NCI-H2107 (cell line): ENCODE data around the gene DNMT3L.

Source experiments
- DNase-seq: peaks from one replicate; lab custom pipeline; 2025; lab: John Stamatoyannopoulos, UW

Gene DNMT3L

GRCh38 chr21:44279354-44280260 lies 17.9 kb upstream of the DNMT3L start:
- no peak for DNase-seq

GRCh38 chr21:44275041-44275440 lies 13.3 kb upstream of the DNMT3L start:
- DNase-seq = no peak

DNA sequence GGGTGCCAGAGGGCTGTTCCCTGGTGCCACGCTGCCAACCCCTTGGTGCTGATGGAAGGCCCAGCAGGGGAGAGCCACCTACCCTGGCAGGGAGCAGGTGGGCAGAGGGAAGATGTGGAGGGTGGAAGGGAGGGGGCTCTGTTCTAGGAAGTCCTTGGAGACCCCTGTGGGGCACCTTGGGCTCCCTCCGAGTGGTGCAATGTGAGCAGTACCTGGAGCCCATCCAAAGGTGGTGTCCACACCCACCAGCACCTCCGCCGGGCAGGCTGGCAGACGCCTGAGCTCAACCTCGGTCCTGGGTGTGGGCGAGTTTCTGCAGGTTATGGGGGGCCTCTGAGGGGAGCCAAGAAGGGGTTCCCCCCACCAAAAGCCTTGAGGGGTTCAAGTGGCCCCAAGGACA lies 11.3 kb upstream of the DNMT3L start:
- no peak for DNase-seq

DNA sequence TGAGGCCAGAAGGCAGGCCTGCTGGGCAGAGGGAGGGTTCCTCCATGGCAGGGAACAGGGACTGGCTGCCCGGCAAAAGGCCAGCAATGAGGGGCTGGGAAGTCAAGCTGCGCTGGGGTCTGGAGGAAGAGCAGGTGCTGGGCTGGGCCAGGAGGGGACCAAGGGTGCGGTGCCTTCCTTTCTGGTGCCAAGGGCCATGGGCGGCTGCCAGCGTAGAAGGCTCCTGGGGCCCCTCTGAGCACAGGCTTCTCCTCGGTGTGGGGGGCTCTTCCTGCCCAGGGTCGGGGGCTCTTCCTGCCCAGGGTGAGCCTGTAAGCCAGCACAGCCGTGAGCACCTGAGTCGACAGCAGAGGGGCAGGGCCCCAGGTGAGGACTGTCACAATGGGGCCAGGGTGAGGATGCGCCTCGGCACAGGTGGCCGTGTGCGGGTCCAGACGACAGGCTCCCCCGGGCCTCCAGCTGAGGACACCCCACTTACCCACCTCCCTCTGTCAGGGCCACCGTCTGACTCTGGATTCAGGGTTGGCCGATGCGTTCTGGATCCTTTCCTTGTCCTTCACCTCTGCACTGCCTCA lies 10.7 kb upstream of the DNMT3L start:
- no peak for DNase-seq

DNA sequence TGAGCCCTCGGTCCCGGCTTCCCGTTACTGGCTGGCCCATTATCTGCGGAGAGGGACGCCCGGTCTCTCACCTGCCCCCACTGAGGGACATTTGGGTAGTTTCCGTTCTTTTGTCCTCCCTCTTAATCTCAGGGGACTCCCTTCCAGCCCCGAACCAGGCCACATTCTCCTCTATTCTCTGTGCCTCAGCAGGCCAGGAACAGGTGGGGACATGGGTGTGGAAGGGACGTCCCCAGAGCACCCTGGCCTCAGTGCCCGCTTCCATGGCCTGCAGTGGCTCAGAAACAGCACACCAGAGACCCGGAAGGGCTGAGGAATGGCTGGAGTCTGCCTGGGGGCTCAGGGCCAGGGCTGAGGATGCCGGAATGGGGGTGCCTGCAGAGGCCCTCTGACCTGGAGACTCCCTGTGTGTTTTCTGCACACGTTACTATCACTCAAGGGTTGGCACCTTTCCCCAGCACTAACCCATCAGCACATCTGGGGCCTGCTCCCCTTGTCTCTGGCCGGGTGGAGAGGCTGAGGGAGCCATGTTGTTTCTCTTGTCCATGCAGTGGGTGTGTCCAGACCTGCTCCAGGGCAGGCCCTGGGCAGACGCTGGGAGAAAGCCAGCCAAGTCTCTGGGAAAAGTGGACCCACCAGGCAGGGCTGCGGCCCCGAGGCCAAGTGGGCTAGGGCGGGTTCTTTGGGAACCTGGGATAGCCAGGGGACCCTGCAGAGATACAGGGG lies 10.0 kb upstream of the DNMT3L start:
- no peak for DNase-seq

- DNase-seq = no peak
These were observed 7.4 kb upstream of the DNMT3L start for GRCh38 chr21:44269090-44269489.

GRCh38 chr21:44267655-44268142 lies 6.0 kb upstream of the DNMT3L start:
- no peak for DNase-seq

- no peak for DNase-seq
These were observed 4.1 kb upstream of the DNMT3L start for GRCh38 chr21:44265734-44266270.

DNA sequence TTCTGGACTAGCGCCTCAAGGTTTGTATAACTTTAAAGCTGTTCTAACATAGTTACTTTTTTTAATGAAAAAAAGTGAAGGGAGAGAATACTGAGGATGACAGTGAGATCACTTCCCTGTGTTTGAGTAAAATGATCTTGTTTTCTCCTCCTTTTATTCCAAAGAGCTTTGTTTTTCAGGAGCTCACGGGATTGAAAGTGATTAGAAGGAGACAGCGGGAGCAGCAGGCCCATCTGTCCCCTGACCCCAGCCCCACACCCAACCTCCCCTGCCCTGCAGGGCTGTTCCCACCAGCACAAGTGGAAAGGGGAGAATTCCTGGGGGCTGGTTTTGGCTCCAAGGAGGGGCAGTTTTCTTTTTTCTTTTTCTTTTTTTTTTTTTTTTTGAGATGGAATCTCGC lies 2.1 kb upstream of the DNMT3L start:
- DNase-seq = no peak

- DNase-seq = no peak
These were observed 1.6 kb upstream of the DNMT3L start for GRCh38 chr21:44263221-44263760.

DNA sequence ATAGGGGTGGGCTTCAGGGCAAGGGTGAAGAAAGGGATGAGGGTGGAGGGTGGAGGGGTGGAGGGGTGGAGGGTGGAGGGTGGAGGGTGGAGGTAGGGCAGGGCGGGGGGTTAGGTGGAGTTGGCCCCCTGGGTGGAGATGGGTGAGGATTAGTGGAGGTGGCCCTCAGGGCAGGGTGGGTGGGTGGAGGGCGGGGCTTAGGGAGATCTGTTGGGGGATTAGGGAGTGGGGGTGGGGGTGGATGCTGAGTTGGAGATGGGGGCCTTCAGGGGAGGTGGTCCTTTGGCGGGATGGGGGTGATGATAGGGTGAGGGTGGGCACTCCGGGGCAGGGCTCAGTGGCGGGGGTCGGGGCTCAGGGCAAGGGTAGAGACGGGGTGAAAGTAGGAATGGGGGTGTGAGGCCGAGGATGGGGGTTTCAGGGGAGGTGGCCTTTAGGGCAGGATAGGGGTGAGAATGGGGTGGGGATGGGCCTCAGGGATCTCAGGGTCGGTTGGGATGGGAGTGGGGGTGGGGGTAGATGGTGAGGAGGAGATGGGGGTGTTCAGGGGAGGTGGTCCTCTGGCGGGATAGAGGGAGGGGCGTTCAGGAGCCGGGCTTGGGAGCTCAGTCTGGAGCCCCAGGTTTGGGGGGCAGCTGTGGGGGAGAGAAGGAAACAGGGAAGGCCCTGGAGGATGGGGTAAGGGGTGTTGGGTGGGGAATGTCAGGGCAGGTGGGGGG lies 800 bp upstream of the DNMT3L start:
- DNase-seq = no peak

DNA sequence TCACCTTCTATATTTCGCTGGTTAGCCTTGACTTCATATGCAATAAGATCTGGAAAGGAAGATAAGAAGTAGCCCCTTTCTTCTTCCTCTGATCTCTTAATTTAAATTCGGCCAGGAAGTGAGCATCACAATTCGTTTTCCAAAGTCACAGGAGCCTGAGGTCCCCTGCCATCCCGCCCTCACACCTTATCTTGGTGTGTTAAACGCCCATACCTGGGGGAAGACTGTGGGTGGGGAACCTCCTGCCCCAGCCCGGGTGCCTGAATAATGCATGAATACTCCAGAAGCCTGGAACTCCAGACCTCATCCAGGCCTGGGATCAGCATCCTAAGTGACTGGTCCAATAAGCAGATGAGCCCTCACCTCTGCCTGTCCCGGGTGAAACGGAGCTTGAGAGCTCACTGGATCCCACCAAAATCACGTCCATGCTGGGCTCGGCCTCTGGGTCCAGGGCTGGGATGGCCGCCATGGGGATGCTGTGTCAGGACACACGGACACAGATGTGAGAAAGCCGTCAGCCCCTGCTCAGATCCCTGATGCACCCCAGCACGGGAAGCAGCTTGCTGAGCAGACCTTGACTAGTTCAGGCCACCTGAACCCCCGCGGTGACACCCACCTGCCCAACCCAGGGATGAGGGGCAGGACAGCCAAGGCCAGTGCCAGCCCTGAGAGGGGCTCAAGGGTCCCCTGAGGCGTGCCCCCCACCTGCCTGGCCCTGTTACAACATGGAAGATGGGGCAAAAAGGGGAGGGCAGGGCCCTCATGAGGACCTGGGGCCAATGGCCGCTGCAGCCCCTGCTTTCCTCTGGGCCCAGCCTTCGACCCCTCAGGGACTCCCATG lies 686 bp downstream of the DNMT3L start:
- DNase-seq = no peak

DNA sequence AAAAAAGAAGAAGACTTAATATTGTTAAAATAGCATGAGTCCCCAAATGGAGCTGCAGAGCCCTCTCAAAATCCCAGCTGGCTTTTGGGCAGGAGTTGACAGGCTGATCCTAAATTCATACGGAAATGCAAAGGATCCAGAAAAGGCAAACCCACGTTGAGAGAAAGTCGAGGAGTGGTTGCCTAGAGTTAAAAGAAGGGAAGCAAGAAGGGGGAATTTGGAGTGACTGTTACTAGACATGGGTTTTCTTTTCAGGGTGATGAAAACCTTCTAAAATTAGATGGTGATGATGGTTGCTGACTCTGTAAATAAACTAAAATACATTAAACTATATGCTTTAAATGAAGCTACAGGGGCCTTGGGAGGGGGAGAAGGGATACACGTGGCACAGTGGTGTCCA lies 1.6 kb downstream of the DNMT3L start:
- no peak for DNase-seq

- DNase-seq = no peak
These were observed 2.5 kb downstream of the DNMT3L start for GRCh38 chr21:44259082-44259705.

DNA sequence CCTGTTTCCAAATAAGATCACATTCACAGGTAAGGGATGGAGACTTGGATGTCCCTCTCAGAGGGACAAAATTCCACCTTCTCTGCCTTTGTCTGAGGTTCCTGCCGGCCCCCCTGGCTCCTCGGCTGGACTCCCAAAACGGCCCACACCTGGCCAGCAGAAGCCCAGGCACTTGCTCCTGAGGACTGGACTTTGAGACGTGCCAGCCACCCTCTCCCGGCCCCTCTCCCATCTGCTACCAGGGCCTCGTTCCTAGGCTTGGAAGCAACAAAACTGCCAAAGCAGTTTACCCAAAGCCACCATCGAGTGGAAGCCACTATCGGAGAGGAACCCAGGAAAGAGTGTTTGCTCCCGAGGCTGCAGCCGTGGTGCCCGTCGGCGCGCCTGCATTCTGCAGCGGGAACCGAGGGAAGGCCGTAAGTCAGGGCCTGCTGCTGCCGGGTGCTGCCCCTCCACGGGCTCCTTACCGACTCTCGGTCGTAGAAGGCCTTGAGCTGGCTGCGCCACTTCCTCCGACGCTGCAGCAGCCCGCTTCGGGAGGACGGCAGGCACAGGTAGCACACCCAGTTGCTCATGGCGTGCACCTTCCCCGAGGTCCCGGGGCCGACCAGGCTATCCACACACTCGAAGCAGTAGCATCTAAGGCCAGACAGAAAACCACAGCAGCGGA lies 3.5 kb downstream of the DNMT3L start:
- DNase-seq = no peak

- DNase-seq = no peak
These were observed 6.2 kb downstream of the DNMT3L start for GRCh38 chr21:44255511-44255981.

- DNase-seq = no peak
These were observed 7.6 kb downstream of the DNMT3L start for GRCh38 chr21:44253832-44254710.
